Measurements from ENCODE around the gene IDS. TPM values are rescaled to one million over a fixed set of nuclear protein-coding genes. Genes with fewer than 3 reads are reported as not detected.

Gene IDS
- total and polyA plus RNA-seq, 2 donors (not counting 3 experiments of a cell fraction or from before 2014, with no cell fraction given) = 35.2 to 44.0 TPM

DNA sequence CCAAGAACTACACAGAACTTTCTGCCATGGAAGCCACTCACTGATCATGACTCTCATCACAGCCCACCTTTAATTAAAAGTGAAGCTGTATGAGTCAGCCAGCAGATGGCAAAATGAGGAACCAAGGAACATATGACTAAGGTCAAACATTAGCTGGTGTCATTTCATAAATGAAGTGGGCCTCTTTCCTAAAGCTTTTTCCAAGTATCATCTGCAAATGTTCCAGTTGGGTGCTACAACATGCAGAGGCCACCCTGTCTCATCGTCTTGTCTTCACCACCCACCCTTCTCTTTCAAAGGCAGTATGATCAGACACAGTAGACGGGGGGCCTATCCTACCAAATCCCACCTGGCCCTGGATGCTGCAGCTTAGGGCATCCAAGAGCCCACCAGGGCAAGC, 26.5 kb upstream of the IDS start:
- TF ChIP-seq JUN (IDR thresholded peaks at IDR 0.05; ENCODE audit: borderline replicate concordance, insufficient read depth, insufficient read length, low read depth) (no peak), GATA2 (IDR thresholded peaks at IDR 0.05; ENCODE audit: insufficient read depth, insufficient read length, low read depth, low read length) (no peak), FOS (IDR thresholded peaks at IDR 0.05; ENCODE audit: borderline replicate concordance, insufficient read depth, low read length) (no peak), POLR2AphosphoS5 (IDR thresholded peaks at IDR 0.05; ENCODE audit: insufficient read depth, low read depth, low read length) (no peak), POLR2A (IDR thresholded peaks at IDR 0.05; ENCODE audit: low read depth, low read length) (no peak), EZH2 (IDR thresholded peaks at IDR 0.05; ENCODE audit: borderline replicate concordance, low read depth, low read length, severe bottlenecking) (no peak), MYC (IDR thresholded peaks at IDR 0.05; ENCODE audit: low read depth, low read length) (no peak)
- TF ChIP-seq, protein P1, sequence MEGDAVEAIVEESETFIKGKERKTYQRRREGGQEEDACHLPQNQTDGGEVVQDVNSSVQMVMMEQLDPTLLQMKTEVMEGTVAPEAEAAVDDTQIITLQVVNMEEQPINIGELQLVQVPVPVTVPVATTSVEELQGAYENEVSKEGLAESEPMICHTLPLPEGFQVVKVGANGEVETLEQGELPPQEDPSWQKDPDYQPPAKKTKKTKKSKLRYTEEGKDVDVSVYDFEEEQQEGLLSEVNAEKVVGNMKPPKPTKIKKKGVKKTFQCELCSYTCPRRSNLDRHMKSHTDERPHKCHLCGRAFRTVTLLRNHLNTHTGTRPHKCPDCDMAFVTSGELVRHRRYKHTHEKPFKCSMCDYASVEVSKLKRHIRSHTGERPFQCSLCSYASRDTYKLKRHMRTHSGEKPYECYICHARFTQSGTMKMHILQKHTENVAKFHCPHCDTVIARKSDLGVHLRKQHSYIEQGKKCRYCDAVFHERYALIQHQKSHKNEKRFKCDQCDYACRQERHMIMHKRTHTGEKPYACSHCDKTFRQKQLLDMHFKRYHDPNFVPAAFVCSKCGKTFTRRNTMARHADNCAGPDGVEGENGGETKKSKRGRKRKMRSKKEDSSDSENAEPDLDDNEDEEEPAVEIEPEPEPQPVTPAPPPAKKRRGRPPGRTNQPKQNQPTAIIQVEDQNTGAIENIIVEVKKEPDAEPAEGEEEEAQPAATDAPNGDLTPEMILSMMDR (IDR thresholded peaks at IDR 0.05; ENCODE audit: extremely low read depth in 1 of 2, insufficient read depth in 1 of 2, low read depth in 1 of 2, low read length in 2 of 2) = no peak
- TF ChIP-seq, protein P2, sequence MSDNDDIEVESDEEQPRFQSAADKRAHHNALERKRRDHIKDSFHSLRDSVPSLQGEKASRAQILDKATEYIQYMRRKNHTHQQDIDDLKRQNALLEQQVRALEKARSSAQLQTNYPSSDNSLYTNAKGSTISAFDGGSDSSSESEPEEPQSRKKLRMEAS (IDR thresholded peaks at IDR 0.05; ENCODE audit: insufficient read depth, insufficient read length) = no peak
- H3K27me3 ChIP-seq (ENCODE audit: control insufficient read depth in 2 of 2, insufficient read depth in 2 of 2, low read length in 2 of 2) = no peaks in the 10 kb centered on the region
- H3K9me1 ChIP-seq (replicated peaks; ENCODE audit: control insufficient read depth, extremely low read depth, insufficient read depth, low read length) = no peaks in the 10 kb centered on the region
- no peak overlapping the region for H3K4me3 ChIP-seq (replicated peaks in 1 of 3; ENCODE audit: insufficient read depth in 1 of 3, low read depth in 1 of 3, low read length in 3 of 3)
- no peak overlapping the region for H2AFZ ChIP-seq (ENCODE audit: low read depth, low read length)
- DNase-seq (ENCODE audit: low read depth, low spot score) (no peak), FAIRE-seq (no peak)
- no peaks in the 10 kb centered on the region for H3K36me3 ChIP-seq (ENCODE audit: control insufficient read depth in 2 of 2, extremely low read depth in 1 of 2, insufficient read depth in 2 of 2, low read length in 2 of 2)
- ChIA-PET CTCF (interaction anchor here (0.8 kb wide), 1 partner anchor 20 kb away, joined by 4 read pairs; no protein-coding TSS in a partner anchor), POLR2A (no interaction called here)
- no peak overlapping the region for H3K27ac ChIP-seq (ENCODE audit: insufficient read depth, low read depth, low read length)
- intact Hi-C loops (cut with micrococcal nuclease) = loop anchor here (10.0 kb wide), 1 partner anchor 1617 kb away; the partner anchor contains the start of gene FMR1
- no peak overlapping the region for H3K4me2 ChIP-seq (ENCODE audit: insufficient read depth, low read length)
- no peaks in the 10 kb centered on the region for H3K4me1 ChIP-seq (ENCODE audit: control insufficient read depth, extremely low read depth, insufficient read depth, low read length)
- dilution Hi-C loops (cut with MboI; ENCODE audit: extremely low pct_ligation_motif_present, low sequenced_read_pairs) = no loop called here
- H3K9me3 ChIP-seq (replicated peaks; ENCODE audit: control insufficient read depth, insufficient read depth, low read length) = no peaks in the 10 kb centered on the region
- no peaks in the 10 kb centered on the region for H3K79me2 ChIP-seq (ENCODE audit: control insufficient read depth, insufficient read depth, low read length)
- BruUV-seq (replicated peaks) = no TSS peak
- no peaks in the 10 kb centered on the region for H4K20me1 ChIP-seq (replicated peaks; ENCODE audit: control insufficient read depth, extremely low read depth, insufficient read depth, low read length)
- no peak overlapping the region for H3K9ac ChIP-seq (replicated peaks; ENCODE audit: extremely low read depth, insufficient read depth, low read length)

All from endothelial cell of umbilical vein (primary cell).